ENCODE results near the gene TXNDC11. TPM values are rescaled to one million over a fixed set of nuclear protein-coding genes. Genes with fewer than 3 reads are reported as not detected.

Gene TXNDC11, protein sequence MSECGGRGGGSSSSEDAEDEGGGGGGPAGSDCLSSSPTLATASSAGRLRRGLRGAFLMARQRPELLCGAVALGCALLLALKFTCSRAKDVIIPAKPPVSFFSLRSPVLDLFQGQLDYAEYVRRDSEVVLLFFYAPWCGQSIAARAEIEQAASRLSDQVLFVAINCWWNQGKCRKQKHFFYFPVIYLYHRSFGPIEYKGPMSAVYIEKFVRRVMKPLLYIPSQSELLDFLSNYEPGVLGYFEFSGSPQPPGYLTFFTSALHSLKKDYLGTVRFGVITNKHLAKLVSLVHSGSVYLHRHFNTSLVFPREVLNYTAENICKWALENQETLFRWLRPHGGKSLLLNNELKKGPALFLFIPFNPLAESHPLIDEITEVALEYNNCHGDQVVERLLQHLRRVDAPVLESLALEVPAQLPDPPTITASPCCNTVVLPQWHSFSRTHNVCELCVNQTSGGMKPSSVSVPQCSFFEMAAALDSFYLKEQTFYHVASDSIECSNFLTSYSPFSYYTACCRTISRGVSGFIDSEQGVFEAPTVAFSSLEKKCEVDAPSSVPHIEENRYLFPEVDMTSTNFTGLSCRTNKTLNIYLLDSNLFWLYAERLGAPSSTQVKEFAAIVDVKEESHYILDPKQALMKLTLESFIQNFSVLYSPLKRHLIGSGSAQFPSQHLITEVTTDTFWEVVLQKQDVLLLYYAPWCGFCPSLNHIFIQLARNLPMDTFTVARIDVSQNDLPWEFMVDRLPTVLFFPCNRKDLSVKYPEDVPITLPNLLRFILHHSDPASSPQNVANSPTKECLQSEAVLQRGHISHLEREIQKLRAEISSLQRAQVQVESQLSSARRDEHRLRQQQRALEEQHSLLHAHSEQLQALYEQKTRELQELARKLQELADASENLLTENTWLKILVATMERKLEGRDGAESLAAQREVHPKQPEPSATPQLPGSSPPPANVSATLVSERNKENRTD
- total RNA-seq = 10 to 100 TPM; 36.8 to 38.3 TPM

DNA sequence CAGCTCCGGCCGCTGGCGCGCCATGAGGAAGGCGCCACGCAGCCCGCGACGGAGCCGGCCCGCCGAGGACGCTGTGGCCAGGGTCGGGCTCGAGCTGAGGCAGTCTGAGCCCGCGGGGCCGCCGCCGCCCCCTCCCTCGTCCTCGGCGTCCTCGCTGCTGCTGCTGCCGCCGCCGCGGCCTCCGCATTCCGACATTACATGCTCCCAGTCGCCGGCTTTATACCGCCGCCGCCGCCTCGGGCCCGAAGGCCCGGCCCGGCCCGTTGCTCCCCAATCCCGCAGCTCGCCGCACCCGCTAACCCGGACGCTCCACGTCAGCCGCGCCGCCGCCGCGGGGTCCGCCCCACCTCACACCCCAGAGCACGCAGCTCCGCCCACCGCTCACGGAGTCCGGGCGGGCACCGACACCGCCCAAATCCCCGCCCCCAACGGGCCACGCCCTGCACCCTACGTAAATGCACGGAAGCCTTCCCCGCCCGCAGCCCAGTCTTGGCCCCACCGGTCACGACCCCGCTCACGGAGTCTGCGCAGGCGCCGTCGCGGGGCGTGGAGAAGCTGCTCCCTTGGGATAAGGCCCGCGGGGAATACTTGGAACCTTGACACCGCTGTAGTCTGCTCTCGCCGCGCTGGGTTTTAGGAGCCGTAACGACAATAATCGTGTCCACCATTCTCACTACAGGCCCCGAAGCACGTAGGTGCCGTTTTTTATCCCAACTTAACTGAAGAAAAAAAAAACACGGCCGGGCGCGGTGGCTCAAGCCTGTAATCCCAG lies at the start of gene TXNDC11:
Gene TXNDC11 (minus strand): TSS at position 322 of the 772 bp plus-strand sequence. CDS start 127 bp downstream, at position 195.

DNA sequence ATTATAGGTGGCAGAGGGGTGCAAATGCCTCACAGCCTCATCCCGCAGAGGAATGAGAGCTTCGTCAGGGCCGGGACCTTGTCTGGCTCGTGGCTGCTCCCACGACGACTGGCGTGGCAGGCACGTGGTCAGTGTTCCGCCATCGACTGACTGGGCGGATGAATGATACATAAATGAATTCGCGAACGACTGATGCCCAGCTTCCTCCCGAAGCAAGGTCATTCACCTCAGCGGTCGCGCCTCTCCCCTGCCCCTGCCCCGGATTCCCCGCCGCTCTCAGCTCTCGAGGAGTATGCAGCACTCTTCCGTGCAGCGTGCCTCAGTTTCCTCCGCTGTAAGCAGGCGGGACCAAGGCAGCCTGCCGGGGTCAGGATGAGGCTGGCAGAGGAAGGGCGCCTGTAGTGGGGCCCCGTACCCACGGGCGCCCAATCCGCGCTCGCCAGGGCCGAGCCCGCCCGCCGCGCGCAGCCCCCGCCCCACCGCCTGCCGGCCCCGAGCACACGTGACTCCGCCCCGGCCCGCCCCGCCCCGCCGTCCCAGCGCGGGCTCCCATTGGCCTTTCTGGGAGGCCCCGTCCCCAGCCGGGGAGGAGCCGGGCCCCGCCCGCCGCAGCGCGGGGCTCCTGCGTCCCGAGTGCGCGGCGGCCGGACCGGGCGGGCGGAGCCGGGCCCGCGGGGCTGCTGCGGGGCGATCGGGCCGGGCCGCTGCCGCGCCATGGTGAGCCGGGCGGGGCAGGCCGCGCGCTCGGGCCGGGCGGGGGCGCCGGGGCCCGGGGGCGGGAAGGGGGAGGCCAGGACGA lies 74.6 kb downstream of the TXNDC11 start, which contains the start of gene SNN:
Gene SNN (plus strand): TSS at position 632 of the 799 bp plus-strand sequence. CDS start 7,605 bp downstream, outside the sequence.

Other genes starting within 250 kb of the TXNDC11 start
- gene LITAF, start 155.9 kb downstream of the TXNDC11 start, total RNA-seq = 100 to 1,000 TPM; 163 to 171 TPM
- gene SNN, start 74.4 kb downstream of the TXNDC11 start, total RNA-seq = 10 to 100 TPM; 31.5 to 31.9 TPM
- 10 to 100 TPM; 69.3 to 69.7 TPM for gene ZC3H7A, start 54.4 kb upstream of the TXNDC11 start, total RNA-seq
- gene RSL1D1, start 108.7 kb upstream of the TXNDC11 start, total RNA-seq = 100 to 1,000 TPM; 242 to 247 TPM
- gene GSPT1, start 173.1 kb upstream of the TXNDC11 start, total RNA-seq = 100 to 1,000 TPM in 1 of 2 experiments, 10 to 100 TPM in 1; 96.1 to 101 TPM
- 10 to 100 TPM in 1 of 2 experiments, 1 to 10 TPM in 1; 6.0 to 10.2 TPM for gene NPIPB2, start 199.2 kb upstream of the TXNDC11 start, total RNA-seq
- gene TNFRSF17, start 222.4 kb upstream of the TXNDC11 start, total RNA-seq = not detected
- 10 to 100 TPM; 19.1 to 20.3 TPM for gene SNX29, start 233.9 kb upstream of the TXNDC11 start, total RNA-seq

Data from activated naive CD4-positive, alpha-beta T cell treated with anti-CD3 and anti-CD28 coated beads, Interleukin-2, amount 10 ng/mL, durations not matched to agents 5 hours and 36 hours (primary cell).